Measurements from ENCODE around the gene CAPN15. TPM values are rescaled to one million over a fixed set of nuclear protein-coding genes. Genes with fewer than 3 reads are reported as not detected.

CAPN15 gene
- total and polyA plus RNA-seq, 4 donors: 15.3 to 33.9 (median 26.0) TPM

DNA sequence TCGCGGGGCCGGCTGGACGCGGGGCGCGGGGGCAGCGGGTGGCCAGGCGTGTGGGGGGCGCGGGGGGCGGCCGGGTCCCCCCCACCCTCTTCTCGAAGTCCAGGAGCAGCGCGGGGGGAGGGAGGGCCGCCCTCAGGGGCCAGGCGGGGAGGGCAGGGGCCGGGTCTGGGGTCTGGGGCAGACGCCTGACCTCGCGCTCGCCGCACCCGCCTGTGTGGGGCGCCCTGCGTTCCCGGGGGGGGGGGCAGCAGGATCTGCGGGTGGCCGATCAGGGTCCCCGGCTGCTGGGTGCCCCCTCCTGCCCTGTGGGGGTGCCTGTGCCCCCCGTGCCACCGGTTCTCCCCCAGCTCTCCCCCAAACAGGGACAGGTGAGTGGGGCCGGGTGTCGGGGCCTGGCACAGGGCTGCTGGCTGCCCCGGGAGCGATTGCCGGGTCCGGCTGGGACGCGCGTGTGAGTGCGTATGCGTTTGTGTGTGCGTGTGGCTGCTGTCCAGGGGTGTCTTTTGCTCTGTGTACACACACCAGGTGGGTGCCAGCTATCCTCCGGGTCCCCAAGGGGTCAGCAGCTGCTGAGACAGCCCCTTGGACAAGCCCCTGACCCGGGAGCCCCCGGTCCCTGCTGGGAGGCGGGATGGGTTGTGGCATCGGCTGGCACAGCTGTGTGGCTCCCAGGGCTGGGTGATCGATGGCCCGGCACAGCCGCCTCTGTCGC is 33.3 kb downstream of the CAPN15 start:
- intact Hi-C loops (cut with DNase I): no loop called here
- ATAC-seq (ENCODE audit: low FRiP score) (no peak), DNase-seq (no peak)
- WGBS, 2 donors: 21 to 26% methylated on average over 28 to 54 of the region's 54 CpGs
- H3K27ac ChIP-seq (ENCODE audit: low read depth in 1 of 2, low read length in 2 of 2): no peak overlapping the region
- H3K4me3 ChIP-seq (ENCODE audit: low read length in 2 of 2): no peak overlapping the region
- no peaks in the 10 kb centered on the region for H3K36me3 ChIP-seq (ENCODE audit: control insufficient read depth in 1 of 2, insufficient read depth in 2 of 2, low read length in 1 of 2)
- no peaks in the 10 kb centered on the region for H3K27me3 ChIP-seq (ENCODE audit: control insufficient read depth in 1 of 2, insufficient read depth in 2 of 2, low read length in 1 of 2)
- H3K9me3 ChIP-seq (ENCODE audit: control insufficient read depth, low read length): no peaks in the 10 kb centered on the region
- H3K4me1 ChIP-seq (ENCODE audit: control insufficient read depth in 1 of 2, insufficient read depth in 2 of 2, low read length in 2 of 2): no peaks in the 10 kb centered on the region

DNA sequence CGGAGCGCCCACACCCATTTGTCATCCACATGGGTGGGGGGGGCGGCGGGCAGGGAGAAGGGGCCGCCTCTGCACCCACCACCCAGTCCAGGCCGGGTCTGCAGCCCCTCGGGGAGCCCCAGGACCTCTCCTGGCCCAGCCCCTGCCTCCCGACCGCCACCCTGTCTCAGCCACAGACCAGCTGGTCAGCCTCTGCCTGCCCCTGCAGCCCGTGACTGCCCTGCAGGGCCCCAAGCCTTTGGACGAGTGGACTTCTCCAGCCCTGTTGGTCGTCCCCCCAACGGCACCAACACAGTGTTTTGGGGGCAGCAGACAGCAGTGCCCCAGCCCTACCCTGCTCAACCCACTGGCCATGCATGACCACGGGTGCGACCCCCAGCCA is 33.9 kb downstream of the CAPN15 start:
- no peaks in the 10 kb centered on the region for H3K4me1 ChIP-seq (ENCODE audit: control insufficient read depth in 1 of 2, insufficient read depth in 2 of 2, low read length in 2 of 2)
- H3K27ac ChIP-seq (ENCODE audit: low read depth in 1 of 2, low read length in 2 of 2): no peak overlapping the region
- DNase-seq (no peak), ATAC-seq (ENCODE audit: low FRiP score) (no peak)
- no peaks in the 10 kb centered on the region for H3K27me3 ChIP-seq (ENCODE audit: control insufficient read depth in 1 of 2, insufficient read depth in 2 of 2, low read length in 1 of 2)
- WGBS, 2 donors: 71% methylated on average over 13 to 15 of the region's 15 CpGs
- no peak overlapping the region for H3K4me3 ChIP-seq (ENCODE audit: low read length in 2 of 2)
- intact Hi-C loops (cut with DNase I): no loop called here
- no peaks in the 10 kb centered on the region for H3K9me3 ChIP-seq (ENCODE audit: control insufficient read depth, low read length)
- no peaks in the 10 kb centered on the region for H3K36me3 ChIP-seq (ENCODE audit: control insufficient read depth in 1 of 2, insufficient read depth in 2 of 2, low read length in 1 of 2)

DNA sequence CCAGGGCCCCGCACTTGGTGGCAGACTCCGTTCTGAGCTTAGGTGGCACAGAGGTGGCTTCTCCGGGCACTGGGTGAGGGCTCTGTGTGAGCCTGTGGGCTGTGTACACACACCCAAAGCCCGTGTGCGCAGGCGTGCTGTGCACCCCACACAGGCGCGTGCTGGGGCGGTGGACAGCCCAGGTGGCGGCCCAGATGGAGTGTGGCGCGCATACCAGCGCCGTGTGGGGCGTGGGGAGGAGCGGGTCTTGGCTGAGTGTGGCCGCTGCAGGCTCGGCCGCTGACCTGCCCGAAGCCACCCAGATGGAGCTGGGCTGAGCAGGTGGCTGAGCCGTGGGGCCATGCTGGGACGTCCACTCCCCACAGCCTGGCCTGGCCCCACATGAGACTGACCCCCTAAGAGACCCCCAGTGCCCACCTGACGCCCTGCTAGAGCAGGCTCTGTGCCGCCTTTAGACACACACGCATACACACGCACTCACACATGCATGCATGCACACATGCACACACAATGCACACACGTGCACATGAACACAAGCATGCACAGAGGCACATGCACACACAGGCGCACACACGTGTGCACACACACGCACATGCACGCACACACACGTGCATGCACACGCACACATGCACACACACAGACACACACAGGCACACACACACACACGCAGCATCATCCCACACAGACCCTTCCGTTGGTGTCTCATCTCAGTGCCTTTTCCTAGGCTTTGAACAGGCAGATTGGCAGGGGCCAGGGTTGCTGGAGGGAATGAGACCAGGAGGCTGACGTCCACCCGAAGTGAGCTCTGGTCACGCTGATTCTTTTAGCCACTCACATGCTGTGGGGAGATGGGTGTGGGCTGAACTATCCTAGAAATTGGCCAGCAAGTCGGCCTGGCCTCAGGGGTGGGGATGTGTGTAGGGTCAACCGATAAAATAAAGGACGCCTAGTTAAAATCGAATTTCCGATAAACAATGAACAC is 34.7 kb downstream of the CAPN15 start:
- intact Hi-C loops (cut with DNase I): no loop called here
- 88% methylated on average over 43 of the region's 43 CpGs for WGBS, 2 donors
- no peaks in the 10 kb centered on the region for H3K27me3 ChIP-seq (ENCODE audit: control insufficient read depth in 1 of 2, insufficient read depth in 2 of 2, low read length in 1 of 2)

DNA sequence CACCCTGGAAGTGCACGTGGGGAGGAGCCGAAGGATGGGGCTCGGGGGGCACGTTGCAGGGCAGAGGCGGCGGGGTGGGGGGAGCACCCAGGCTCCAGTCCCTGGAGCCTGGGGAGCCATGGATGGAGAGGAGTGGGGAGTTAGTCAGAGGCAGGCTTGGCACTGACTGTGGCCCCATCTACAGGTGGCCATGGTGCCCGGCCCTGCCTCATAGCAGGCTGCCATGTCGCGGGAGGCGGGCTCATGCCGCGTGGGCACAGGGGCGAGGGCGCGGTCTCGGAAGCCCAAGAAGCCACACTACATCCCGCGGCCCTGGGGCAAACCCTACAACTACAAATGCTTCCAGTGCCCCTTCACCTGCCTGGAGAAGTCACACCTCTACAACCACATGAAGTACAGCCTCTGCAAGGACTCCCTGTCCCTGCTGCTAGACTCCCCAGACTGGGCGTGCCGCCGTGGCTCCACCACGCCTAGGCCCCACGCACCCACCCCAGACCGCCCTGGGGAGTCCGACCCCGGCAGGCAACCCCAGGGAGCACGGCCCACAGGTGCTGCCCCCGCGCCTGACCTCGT is 35.6 kb downstream of the CAPN15 start:
- Histone ChIP-seq H3K9me3 (ENCODE audit: control insufficient read depth, low read length) (no peaks in the 10 kb centered on the region), H3K27ac (ENCODE audit: low read depth in 1 of 2, low read length in 2 of 2) (no peak overlapping the region), H3K4me1 (ENCODE audit: control insufficient read depth in 1 of 2, insufficient read depth in 2 of 2, low read length in 2 of 2) (no peaks in the 10 kb centered on the region), H3K4me3 (ENCODE audit: low read length in 2 of 2) (no peak overlapping the region), H3K27me3 (ENCODE audit: control insufficient read depth in 1 of 2, insufficient read depth in 2 of 2, low read length in 1 of 2) (no peaks in the 10 kb centered on the region), H3K36me3 (ENCODE audit: control insufficient read depth in 1 of 2, insufficient read depth in 2 of 2, low read length in 1 of 2) (no peaks in the 10 kb centered on the region)
- WGBS, 2 donors: 88 to 91% methylated on average over 30 of the region's 30 CpGs
- no peak for ATAC-seq (ENCODE audit: low FRiP score)
- no peak for DNase-seq
- intact Hi-C loops (cut with DNase I): no loop called here

More for the DNA sequence above, 34.7 kb downstream of the CAPN15 start:
- no peak overlapping the region for H3K27ac ChIP-seq (ENCODE audit: low read depth in 1 of 2, low read length in 2 of 2)
- H3K4me1 ChIP-seq (ENCODE audit: control insufficient read depth in 1 of 2, insufficient read depth in 2 of 2, low read length in 2 of 2): no peaks in the 10 kb centered on the region
- DNase-seq (no peak), ATAC-seq (ENCODE audit: low FRiP score) (no peak)
- H3K4me3 ChIP-seq (ENCODE audit: low read length in 2 of 2): no peak overlapping the region
- no peaks in the 10 kb centered on the region for H3K36me3 ChIP-seq (ENCODE audit: control insufficient read depth in 1 of 2, insufficient read depth in 2 of 2, low read length in 1 of 2)
- H3K9me3 ChIP-seq (ENCODE audit: control insufficient read depth, low read length): no peaks in the 10 kb centered on the region

DNA sequence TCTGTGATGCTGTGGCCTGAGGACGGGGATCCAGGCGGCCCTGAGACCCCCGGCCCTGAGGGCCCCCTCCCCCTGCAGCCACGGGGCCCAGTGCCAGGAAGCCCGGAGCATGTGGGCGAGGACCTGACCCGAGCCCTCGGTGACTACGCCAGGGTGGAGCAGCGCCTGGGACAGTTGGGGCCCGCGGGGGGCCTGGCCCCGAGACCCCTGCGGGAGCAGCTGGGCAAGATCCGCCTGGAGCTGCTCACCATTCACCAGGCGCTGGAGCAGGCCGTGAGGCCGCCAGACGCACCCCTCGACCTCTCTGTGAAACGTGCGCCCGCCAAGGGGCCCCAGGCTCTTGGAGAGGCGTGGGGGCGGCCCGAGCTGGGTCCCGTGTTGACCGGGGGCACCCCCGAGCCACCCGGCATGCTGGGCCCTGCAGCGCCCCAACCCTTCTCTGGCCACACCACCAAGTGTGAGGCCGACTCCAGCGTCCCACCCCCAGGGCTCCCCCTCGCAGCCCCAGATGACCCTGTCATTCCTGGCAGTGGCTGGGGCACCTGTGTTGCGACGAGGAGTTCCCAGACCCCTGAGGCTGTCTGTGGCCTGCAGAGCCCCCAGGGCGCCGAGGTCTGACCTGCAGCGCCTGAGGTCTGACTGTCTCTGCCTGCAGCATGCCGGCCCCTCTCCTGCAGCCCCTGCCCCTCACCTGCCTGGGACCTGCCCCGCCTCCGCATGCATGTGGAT is 37.3 kb downstream of the CAPN15 start:
- Histone ChIP-seq H3K9me3 (ENCODE audit: control insufficient read depth, low read length) (no peaks in the 10 kb centered on the region), H3K27me3 (ENCODE audit: control insufficient read depth in 1 of 2, insufficient read depth in 2 of 2, low read length in 1 of 2) (no peaks in the 10 kb centered on the region), H3K4me3 (ENCODE audit: low read length in 2 of 2) (no peak overlapping the region), H3K27ac (ENCODE audit: low read depth in 1 of 2, low read length in 2 of 2) (no peak overlapping the region), H3K36me3 (ENCODE audit: control insufficient read depth in 1 of 2, insufficient read depth in 2 of 2, low read length in 1 of 2) (no peaks in the 10 kb centered on the region), H3K4me1 (ENCODE audit: control insufficient read depth in 1 of 2, insufficient read depth in 2 of 2, low read length in 2 of 2) (no peaks in the 10 kb centered on the region)
- 90 to 92% methylated on average over 42 of the region's 42 CpGs for WGBS, 2 donors
- intact Hi-C loops (cut with DNase I): no loop called here
- ATAC-seq (ENCODE audit: low FRiP score) (no peak), DNase-seq (no peak)

DNA sequence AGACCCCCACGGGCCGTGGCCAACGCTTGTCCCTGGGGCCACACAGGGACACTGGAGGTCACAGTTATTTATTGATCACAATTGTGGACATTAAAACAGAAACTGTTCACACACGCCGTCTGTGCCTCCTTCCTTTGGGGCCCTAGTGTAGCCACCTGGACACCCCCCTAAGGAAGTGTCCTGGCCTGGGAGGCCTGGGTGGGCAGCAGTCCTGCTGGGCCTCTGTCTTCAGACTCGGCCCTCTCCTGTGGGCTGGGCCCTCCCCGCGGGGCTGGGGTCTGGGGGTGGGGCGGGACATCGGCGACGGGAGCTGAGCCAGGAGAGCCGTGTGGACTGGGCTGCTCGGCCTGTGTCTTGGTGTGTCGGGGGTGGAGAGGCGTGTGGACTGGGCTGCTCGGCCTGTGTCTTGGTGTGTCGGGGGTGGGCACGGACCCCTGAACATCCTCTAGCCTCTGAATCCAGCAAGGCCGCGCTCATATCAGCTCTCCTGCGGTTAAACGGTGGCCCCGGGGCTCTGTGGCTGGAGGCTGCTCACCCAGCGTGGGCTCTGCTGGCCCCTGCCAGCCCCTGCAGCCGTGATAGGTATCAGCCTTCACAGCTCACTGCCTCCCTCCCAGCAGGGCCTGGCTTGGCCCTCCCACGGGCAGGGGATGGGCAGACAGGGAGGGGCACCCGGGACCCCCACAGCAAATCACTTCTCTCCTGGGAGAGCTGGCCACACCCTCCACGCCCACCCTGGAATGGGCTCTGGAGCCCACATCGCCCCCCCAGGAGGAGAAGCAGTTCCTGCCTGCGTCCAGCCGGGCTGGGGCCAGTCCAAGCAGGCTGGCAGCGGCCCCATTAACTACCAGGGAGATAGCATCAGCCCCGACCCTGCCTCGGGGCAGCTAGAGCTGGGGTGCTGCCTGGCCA is 38.2 kb downstream of the CAPN15 start:
- ATAC-seq (ENCODE audit: low FRiP score): no peak
- H3K4me1 ChIP-seq (ENCODE audit: control insufficient read depth in 1 of 2, insufficient read depth in 2 of 2, low read length in 2 of 2): no peaks in the 10 kb centered on the region
- intact Hi-C loops (cut with DNase I): no loop called here
- H3K27ac ChIP-seq (ENCODE audit: low read depth in 1 of 2, low read length in 2 of 2): no peak overlapping the region
- H3K9me3 ChIP-seq (ENCODE audit: control insufficient read depth, low read length): no peaks in the 10 kb centered on the region
- 24 to 25% methylated on average over 30 to 35 of the region's 35 CpGs for WGBS, 2 donors
- no peaks in the 10 kb centered on the region for H3K27me3 ChIP-seq (ENCODE audit: control insufficient read depth in 1 of 2, insufficient read depth in 2 of 2, low read length in 1 of 2)
- no peak for DNase-seq
- no peaks in the 10 kb centered on the region for H3K36me3 ChIP-seq (ENCODE audit: control insufficient read depth in 1 of 2, insufficient read depth in 2 of 2, low read length in 1 of 2)
- no peak overlapping the region for H3K4me3 ChIP-seq (ENCODE audit: low read length in 2 of 2)

DNA sequence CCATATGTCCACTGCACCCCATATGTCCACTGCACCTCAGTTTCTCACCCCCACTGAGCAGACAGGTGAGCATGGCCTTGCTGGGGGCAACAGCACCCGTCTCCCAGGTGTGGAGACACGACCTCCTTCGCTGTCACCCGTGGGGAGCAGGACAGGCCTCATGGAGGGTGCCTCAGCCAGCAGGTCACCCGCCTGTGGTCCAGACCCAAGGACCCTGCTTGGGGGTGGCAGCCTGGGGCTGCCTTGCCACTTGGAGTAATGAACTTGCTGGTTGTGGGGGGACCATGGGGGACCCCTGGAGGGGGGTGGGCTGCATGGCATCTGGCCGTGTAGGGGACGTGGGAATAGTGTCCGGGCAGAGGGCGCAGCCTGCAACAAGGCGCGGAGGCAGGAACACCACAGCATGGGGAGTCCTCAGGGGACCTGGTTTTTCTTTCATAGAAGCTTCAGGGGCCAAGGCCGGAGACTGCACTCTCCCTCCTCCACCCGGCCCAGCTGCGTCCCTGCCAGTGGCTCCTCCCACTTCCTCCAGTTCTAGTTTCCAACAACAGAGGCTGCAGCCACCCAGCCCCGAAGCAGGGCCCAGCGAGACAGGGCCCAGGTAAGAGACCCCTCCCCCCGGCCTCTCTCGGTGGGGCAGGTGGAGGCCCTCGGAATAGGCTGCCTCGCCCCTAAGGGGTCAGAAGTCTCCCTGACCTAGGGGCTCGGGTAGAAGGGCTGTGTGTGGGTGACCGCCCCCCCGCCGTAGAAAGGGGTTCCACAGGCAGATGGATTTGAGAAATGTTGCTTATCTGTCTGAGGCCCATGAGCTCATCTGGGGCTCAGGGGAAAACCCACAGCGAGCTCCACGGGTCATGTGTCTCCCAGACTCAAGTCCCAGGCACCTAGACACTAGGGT is 39.2 kb downstream of the CAPN15 start, which contains the start of gene NHLRC4:
Gene NHLRC4, plus strand, starts transcription at position 531 of the 898 bp plus-strand sequence. CDS start 1,043 bp downstream, outside the sequence.
- H3K27ac ChIP-seq (ENCODE audit: low read depth in 1 of 2, low read length in 2 of 2): no peak within 1 kb of the TSS
- intact Hi-C loops (cut with DNase I): no loop called here

More for the DNA sequence above, 39.2 kb downstream of the CAPN15 start, which contains the start of gene NHLRC4:
- H3K4me3 ChIP-seq (ENCODE audit: low read length in 2 of 2): no peak within 1 kb of the TSS
- no peaks in the 10 kb centered on the region for H3K27me3 ChIP-seq (ENCODE audit: control insufficient read depth in 1 of 2, insufficient read depth in 2 of 2, low read length in 1 of 2)
- DNase-seq: peak in 1 of 2 donors; percentile 86
- peak; percentile 44 for ATAC-seq (ENCODE audit: low FRiP score)
- H3K9me3 ChIP-seq (ENCODE audit: control insufficient read depth, low read length): no peaks in the 10 kb centered on the region
- no peaks in the 10 kb centered on the region for H3K36me3 ChIP-seq (ENCODE audit: control insufficient read depth in 1 of 2, insufficient read depth in 2 of 2, low read length in 1 of 2)
- H3K4me1 ChIP-seq (ENCODE audit: control insufficient read depth in 1 of 2, insufficient read depth in 2 of 2, low read length in 2 of 2): no peaks in the 10 kb centered on the region
- 27 to 34% methylated on average over 26 of the region's 26 CpGs for WGBS, 2 donors

Data from aorta (tissue), 5 donors.